GM18519 (cell line): ENCODE results near the gene MYLK2.
"Not testable (repeated sequence)": the region's sequence is repeated elsewhere in the genome, so short reads cannot be mapped to it uniquely, and the experiment has no call there.

Source experiments
- ATAC-seq: cut with Tn5 transposase; IDR thresholded peaks from one replicate; pipeline ENCODE4 v1.9.1; 2021; ENCODE audit warnings: mild to moderate bottlenecking, moderate library complexity; ENCODE audit not compliant: unreplicated experiment, low FRiP score

The MYLK2 gene

GRCh38 chr20:31819083-31819784, at the start of gene MYLK2:
TSS of gene MYLK2 (plus strand) at chr20:31819356. CDS start at chr20:31819581, 225 bp downstream.
- no peak for ATAC-seq

- ATAC-seq, result no peak
Measured at GRCh38 chr20:31769681-31770080, 49.5 kb upstream of the MYLK2 start.

GRCh38 chr20:31770243-31770642, 48.9 kb upstream of the MYLK2 start:
- ATAC-seq, result no peak

- no peak for ATAC-seq
Measured at GRCh38 chr20:31774408-31774807, 44.7 kb upstream of the MYLK2 start.

GRCh38 chr20:31780839-31781238, 38.3 kb upstream of the MYLK2 start:
- no peak for ATAC-seq

GRCh38 chr20:31781945-31782344, 37.2 kb upstream of the MYLK2 start:
- no peak for ATAC-seq

- ATAC-seq, result no peak
Measured at GRCh38 chr20:31784354-31785044, 34.7 kb upstream of the MYLK2 start.

GRCh38 chr20:31785089-31785488, 34.1 kb upstream of the MYLK2 start:
- no peak for ATAC-seq

GRCh38 chr20:31788578-31788977, 30.6 kb upstream of the MYLK2 start:
- no peak for ATAC-seq

GRCh38 chr20:31790401-31790800, 28.8 kb upstream of the MYLK2 start:
- ATAC-seq, result no peak

- ATAC-seq, result no peak
Measured at GRCh38 chr20:31797364-31797763, 21.8 kb upstream of the MYLK2 start.

GRCh38 chr20:31801508-31801907, 17.6 kb upstream of the MYLK2 start:
- ATAC-seq, result no peak

GRCh38 chr20:31803552-31804291, 15.4 kb upstream of the MYLK2 start:
- ATAC-seq, result no peak

- no peak for ATAC-seq
Measured at GRCh38 chr20:31806564-31807355, 12.4 kb upstream of the MYLK2 start.

- ATAC-seq, result no peak
Measured at GRCh38 chr20:31808481-31808880, 10.7 kb upstream of the MYLK2 start.

GRCh38 chr20:31809661-31810060, 9.5 kb upstream of the MYLK2 start:
- no peak for ATAC-seq

GRCh38 chr20:31811198-31811597, 8.0 kb upstream of the MYLK2 start:
- ATAC-seq, result no peak

GRCh38 chr20:31811796-31812728, 7.1 kb upstream of the MYLK2 start:
- no peak for ATAC-seq

- no peak for ATAC-seq
Measured at GRCh38 chr20:31813611-31814010, 5.5 kb upstream of the MYLK2 start.

GRCh38 chr20:31814142-31814541, 5.0 kb upstream of the MYLK2 start:
- not testable (repeated sequence) for ATAC-seq
